SH-SY5Y (cell line): ENCODE data around the gene NRP1.

Experiments used
- GATA2 ChIP-seq: IDR thresholded peaks from 2 replicates; pipeline ENCODE4 v1.6.1; 2011; ENCODE audit warnings: mild to moderate bottlenecking, low read depth, low read length
- GATA3 ChIP-seq: IDR thresholded peaks from 2 replicates; pipeline ENCODE4 v1.6.1; 2011; ENCODE audit warnings: low read depth, mild to moderate bottlenecking, low read length, moderate library complexity

- no peak for TF ChIP-seq GATA2
- no peak for TF ChIP-seq GATA3
Measured at GRCh38 chr10:33323721-33324120, 10.7 kb downstream of the NRP1 start.
